ENCODE measurements around the gene YJEFN3.

The YJEFN3 gene

DNA sequence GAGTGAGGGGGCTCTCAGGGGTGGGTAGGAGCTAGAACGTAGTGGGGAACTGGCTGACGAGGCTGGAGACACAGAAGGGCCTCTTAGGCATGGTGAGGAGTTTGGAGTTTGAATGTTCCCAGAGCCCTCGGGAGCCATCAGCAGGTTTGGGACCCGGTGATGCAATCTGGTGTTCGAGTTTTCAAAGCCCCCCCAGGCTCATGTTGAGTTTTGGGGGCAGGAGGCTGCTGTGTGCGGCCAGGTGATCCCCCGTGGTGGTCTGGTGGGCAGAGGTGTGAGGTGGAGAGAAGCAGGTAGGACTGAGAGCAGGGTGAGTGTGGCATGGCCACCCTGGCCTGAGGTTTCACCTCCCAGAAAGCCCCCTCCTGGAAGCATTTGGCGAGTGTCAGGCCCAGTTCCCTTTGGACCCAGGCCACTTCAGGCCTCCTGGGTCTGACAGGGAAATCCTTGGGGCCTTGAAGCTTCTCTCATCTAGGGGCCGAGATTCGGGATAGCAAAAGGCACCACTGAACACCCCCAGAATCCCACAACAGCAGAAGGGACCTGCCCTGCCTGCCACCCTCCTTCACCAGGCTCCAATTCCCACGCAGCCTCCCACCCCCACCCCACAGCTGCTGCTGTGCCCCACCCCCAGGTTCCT is 1.2 kb downstream of the YJEFN3 start:
- Histone ChIP-seq H3F3A (ENCODE audit: insufficient read depth, low read length) (no peaks in the 10 kb centered on the region; the same call in 1 of the 2 replicates), H3K4me1 (ENCODE audit: insufficient read depth, low read length, severe bottlenecking) (peaks cover 31% of the 10 kb centered on the region), H3K9ac (ENCODE audit: low read length) (no peak overlapping the region), H3K27me3 (ENCODE audit: insufficient read depth, low read length) (no peaks in the 10 kb centered on the region), H3K36me3 (ENCODE audit: insufficient read depth, low read length) (peaks cover 40% of the 10 kb centered on the region), H3K4me2 (ENCODE audit: low read length) (no peak overlapping the region), H3K79me2 (ENCODE audit: insufficient read depth, low read length) (no peaks in the 10 kb centered on the region), H3K9me2 (ENCODE audit: low read depth, low read length) (no peaks in the 10 kb centered on the region), H2AFZ (ENCODE audit: low read length) (no peak overlapping the region), H3K4me3 (ENCODE audit: low read depth, low read length, poor library complexity, severe bottlenecking) (no peak overlapping the region), H4K20me1 (ENCODE audit: insufficient read depth, low read length) (no peaks in the 10 kb centered on the region), H3K9me3 (ENCODE audit: low read length) (no peaks in the 10 kb centered on the region), H3K27ac (ENCODE audit: low read depth, low read length, poor library complexity, severe bottlenecking) (peak overlapping the region; percentile 14)
- TF ChIP-seq EZH2 (IDR thresholded peaks at IDR 0.05; ENCODE audit: borderline replicate concordance, low read length) = no peak
- TF ChIP-seq, protein P1, sequence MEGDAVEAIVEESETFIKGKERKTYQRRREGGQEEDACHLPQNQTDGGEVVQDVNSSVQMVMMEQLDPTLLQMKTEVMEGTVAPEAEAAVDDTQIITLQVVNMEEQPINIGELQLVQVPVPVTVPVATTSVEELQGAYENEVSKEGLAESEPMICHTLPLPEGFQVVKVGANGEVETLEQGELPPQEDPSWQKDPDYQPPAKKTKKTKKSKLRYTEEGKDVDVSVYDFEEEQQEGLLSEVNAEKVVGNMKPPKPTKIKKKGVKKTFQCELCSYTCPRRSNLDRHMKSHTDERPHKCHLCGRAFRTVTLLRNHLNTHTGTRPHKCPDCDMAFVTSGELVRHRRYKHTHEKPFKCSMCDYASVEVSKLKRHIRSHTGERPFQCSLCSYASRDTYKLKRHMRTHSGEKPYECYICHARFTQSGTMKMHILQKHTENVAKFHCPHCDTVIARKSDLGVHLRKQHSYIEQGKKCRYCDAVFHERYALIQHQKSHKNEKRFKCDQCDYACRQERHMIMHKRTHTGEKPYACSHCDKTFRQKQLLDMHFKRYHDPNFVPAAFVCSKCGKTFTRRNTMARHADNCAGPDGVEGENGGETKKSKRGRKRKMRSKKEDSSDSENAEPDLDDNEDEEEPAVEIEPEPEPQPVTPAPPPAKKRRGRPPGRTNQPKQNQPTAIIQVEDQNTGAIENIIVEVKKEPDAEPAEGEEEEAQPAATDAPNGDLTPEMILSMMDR (IDR thresholded peaks at IDR 0.05; ENCODE audit: low read length) = no peak

GRCh38 chr19:19530423-19530804 is 1.7 kb downstream of the YJEFN3 start:
- H3K79me2 ChIP-seq (ENCODE audit: insufficient read depth, low read length) = no peaks in the 10 kb centered on the region
- H3K27me3 ChIP-seq (ENCODE audit: insufficient read depth, low read length) = no peaks in the 10 kb centered on the region
- H3K4me3 ChIP-seq (ENCODE audit: low read depth, low read length, poor library complexity, severe bottlenecking) = no peak overlapping the region
- H3K9me3 ChIP-seq (ENCODE audit: low read length) = no peaks in the 10 kb centered on the region
- no peak overlapping the region for H3K27ac ChIP-seq (ENCODE audit: low read depth, low read length, poor library complexity, severe bottlenecking)
- H3K4me2 ChIP-seq (ENCODE audit: low read length) = no peak overlapping the region
- no peaks in the 10 kb centered on the region for H4K20me1 ChIP-seq (ENCODE audit: insufficient read depth, low read length)
- no peak overlapping the region for H2AFZ ChIP-seq (ENCODE audit: low read length)
- H3F3A ChIP-seq (ENCODE audit: insufficient read depth, low read length) = no peaks in the 10 kb centered on the region; the same call in 1 of the 2 replicates
- H3K36me3 ChIP-seq (ENCODE audit: insufficient read depth, low read length) = peaks cover 38% of the 10 kb centered on the region
- TF ChIP-seq EZH2 (IDR thresholded peaks at IDR 0.05; ENCODE audit: borderline replicate concordance, low read length) = no peak
- TF ChIP-seq, protein P1 (IDR thresholded peaks at IDR 0.05; ENCODE audit: low read length) = no peak
- no peak overlapping the region for H3K9ac ChIP-seq (ENCODE audit: low read length)
- no peaks in the 10 kb centered on the region for H3K9me2 ChIP-seq (ENCODE audit: low read depth, low read length)
- peaks cover 26% of the 10 kb centered on the region for H3K4me1 ChIP-seq (ENCODE audit: insufficient read depth, low read length, severe bottlenecking)

DNA sequence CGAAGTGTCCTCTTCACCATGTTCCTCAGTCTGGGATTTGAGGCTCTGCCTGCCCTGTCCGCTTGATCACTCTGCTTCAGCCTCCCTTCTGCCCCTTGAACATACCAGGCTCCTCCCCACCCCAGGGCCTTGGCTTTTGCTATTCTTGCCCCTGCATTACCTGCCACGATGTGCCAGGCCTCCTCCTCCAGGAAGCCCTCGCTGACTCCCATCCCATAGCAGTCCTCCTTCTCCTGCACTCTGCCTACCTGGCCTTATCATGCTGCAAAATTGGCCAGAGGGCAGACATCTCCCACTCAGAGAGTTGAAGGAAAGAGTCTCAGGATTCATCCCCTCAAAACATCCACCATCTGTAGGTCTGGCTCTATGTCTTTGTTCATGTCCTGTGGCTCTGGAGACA is 2.2 kb downstream of the YJEFN3 start:
- no peak overlapping the region for H3K27ac ChIP-seq (ENCODE audit: low read depth, low read length, poor library complexity, severe bottlenecking)
- peaks cover 34% of the 10 kb centered on the region for H3K36me3 ChIP-seq (ENCODE audit: insufficient read depth, low read length)
- peaks cover 21% of the 10 kb centered on the region for H3K4me1 ChIP-seq (ENCODE audit: insufficient read depth, low read length, severe bottlenecking)
- H3K9ac ChIP-seq (ENCODE audit: low read length) = no peak overlapping the region
- H3K4me3 ChIP-seq (ENCODE audit: low read depth, low read length, poor library complexity, severe bottlenecking) = no peak overlapping the region
- no peak for TF ChIP-seq EZH2 (IDR thresholded peaks at IDR 0.05; ENCODE audit: borderline replicate concordance, low read length)
- TF ChIP-seq, protein P1 (IDR thresholded peaks at IDR 0.05; ENCODE audit: low read length) = no peak
- no peaks in the 10 kb centered on the region for H3K9me3 ChIP-seq (ENCODE audit: low read length)
- no peaks in the 10 kb centered on the region for H3K9me2 ChIP-seq (ENCODE audit: low read depth, low read length)
- H2AFZ ChIP-seq (ENCODE audit: low read length) = no peak overlapping the region
- H3K27me3 ChIP-seq (ENCODE audit: insufficient read depth, low read length) = no peaks in the 10 kb centered on the region
- no peak overlapping the region for H3K4me2 ChIP-seq (ENCODE audit: low read length)
- no peaks in the 10 kb centered on the region for H3K79me2 ChIP-seq (ENCODE audit: insufficient read depth, low read length)
- no peaks in the 10 kb centered on the region; the same call in 1 of the 2 replicates for H3F3A ChIP-seq (ENCODE audit: insufficient read depth, low read length)
- no peaks in the 10 kb centered on the region for H4K20me1 ChIP-seq (ENCODE audit: insufficient read depth, low read length)

Data from OCI-LY1 (cell line).